ENCODE data around the gene MAP4.

The MAP4 gene

GRCh38 chr3:47847801-47848518 lies 168.3 kb downstream of the MAP4 start:
- no peaks in the 10 kb centered on the region for H4K20me1 ChIP-seq (ENCODE audit: insufficient read depth, low read length, poor library complexity, severe bottlenecking)
- TF ChIP-seq EZH2phosphoT487 (IDR thresholded peaks at IDR 0.05; ENCODE audit: borderline replicate concordance) (no peak), CTCF (conservative IDR thresholded peaks at IDR 0.05; ENCODE audit: low read length) (no peak)
- H3K27me3 ChIP-seq (ENCODE audit: insufficient read depth, low read length, poor library complexity, severe bottlenecking) = no peaks in the 10 kb centered on the region
- H3F3A ChIP-seq (ENCODE audit: low read depth) = no peaks in the 10 kb centered on the region
- no peaks in the 10 kb centered on the region for H3K79me2 ChIP-seq (ENCODE audit: insufficient read depth, low read length)
- H3K9me3 ChIP-seq (ENCODE audit: insufficient read depth, low read depth, low read length) = no peaks in the 10 kb centered on the region
- H2AFZ ChIP-seq (ENCODE audit: low read length) = no peak overlapping the region
- H3K9ac ChIP-seq (ENCODE audit: low read depth, low read length, poor library complexity, severe bottlenecking) = no peak overlapping the region
- no peak overlapping the region for H3K4me2 ChIP-seq (ENCODE audit: low read depth, low read length, poor library complexity, severe bottlenecking)
- H3K4me1 ChIP-seq (ENCODE audit: insufficient read depth, low read length, poor library complexity, severe bottlenecking) = no peaks in the 10 kb centered on the region
- H3K9me2 ChIP-seq (replicated peaks; ENCODE audit: low read depth, low read length) = no peaks in the 10 kb centered on the region
- no peak overlapping the region for H3K4me3 ChIP-seq (ENCODE audit: low read length, poor library complexity, severe bottlenecking)
- H3K36me3 ChIP-seq (ENCODE audit: insufficient read depth, low read length) = peaks cover 87% of the 10 kb centered on the region; the same call in 1 of the 2 replicates

- H3K79me2 ChIP-seq (ENCODE audit: insufficient read depth, low read length) = no peaks in the 10 kb centered on the region
- no peak overlapping the region for H3K4me3 ChIP-seq (ENCODE audit: low read length, poor library complexity, severe bottlenecking)
- no peak for TF ChIP-seq EZH2phosphoT487 (IDR thresholded peaks at IDR 0.05; ENCODE audit: borderline replicate concordance)
- TF ChIP-seq CTCF (conservative IDR thresholded peaks at IDR 0.05; ENCODE audit: low read length) = no peak
- H3K4me2 ChIP-seq (ENCODE audit: low read depth, low read length, poor library complexity, severe bottlenecking) = no peak overlapping the region
- peaks cover 92% of the 10 kb centered on the region; the same call in 1 of the 2 replicates for H3K36me3 ChIP-seq (ENCODE audit: insufficient read depth, low read length)
- no peak overlapping the region for H2AFZ ChIP-seq (ENCODE audit: low read length)
- no peaks in the 10 kb centered on the region for H3K9me3 ChIP-seq (ENCODE audit: insufficient read depth, low read depth, low read length)
- no peak overlapping the region for H3K9ac ChIP-seq (ENCODE audit: low read depth, low read length, poor library complexity, severe bottlenecking)
- no peaks in the 10 kb centered on the region for H3F3A ChIP-seq (ENCODE audit: low read depth)
- H3K9me2 ChIP-seq (replicated peaks; ENCODE audit: low read depth, low read length) = no peaks in the 10 kb centered on the region
- no peaks in the 10 kb centered on the region for H3K4me1 ChIP-seq (ENCODE audit: insufficient read depth, low read length, poor library complexity, severe bottlenecking)
- no peaks in the 10 kb centered on the region for H3K27me3 ChIP-seq (ENCODE audit: insufficient read depth, low read length, poor library complexity, severe bottlenecking)
- H4K20me1 ChIP-seq (ENCODE audit: insufficient read depth, low read length, poor library complexity, severe bottlenecking) = no peaks in the 10 kb centered on the region
These were observed 169.0 kb downstream of the MAP4 start for GRCh38 chr3:47847260-47847659.

GRCh38 chr3:47846880-47847248 lies 169.4 kb downstream of the MAP4 start:
- Histone ChIP-seq H3K79me2 (ENCODE audit: insufficient read depth, low read length) (no peaks in the 10 kb centered on the region), H3K36me3 (ENCODE audit: insufficient read depth, low read length) (peaks cover 93% of the 10 kb centered on the region; the same call in 1 of the 2 replicates), H3K27me3 (ENCODE audit: insufficient read depth, low read length, poor library complexity, severe bottlenecking) (no peaks in the 10 kb centered on the region), H2AFZ (ENCODE audit: low read length) (no peak overlapping the region), H3K9me3 (ENCODE audit: insufficient read depth, low read depth, low read length) (no peaks in the 10 kb centered on the region), H3K9ac (ENCODE audit: low read depth, low read length, poor library complexity, severe bottlenecking) (no peak overlapping the region), H3F3A (ENCODE audit: low read depth) (no peaks in the 10 kb centered on the region), H3K4me3 (ENCODE audit: low read length, poor library complexity, severe bottlenecking) (no peak overlapping the region), H3K4me2 (ENCODE audit: low read depth, low read length, poor library complexity, severe bottlenecking) (no peak overlapping the region), H3K9me2 (replicated peaks; ENCODE audit: low read depth, low read length) (no peaks in the 10 kb centered on the region), H3K4me1 (ENCODE audit: insufficient read depth, low read length, poor library complexity, severe bottlenecking) (no peaks in the 10 kb centered on the region), H4K20me1 (ENCODE audit: insufficient read depth, low read length, poor library complexity, severe bottlenecking) (no peaks in the 10 kb centered on the region)
- TF ChIP-seq EZH2phosphoT487 (IDR thresholded peaks at IDR 0.05; ENCODE audit: borderline replicate concordance) = no peak
- no peak for TF ChIP-seq CTCF (conservative IDR thresholded peaks at IDR 0.05; ENCODE audit: low read length)

Measured in Loucy (cell line).